H9 (cell line): ENCODE results near the gene CRABP1. TPM values are rescaled to one million over a fixed set of nuclear protein-coding genes. Genes with fewer than 3 reads are reported as not detected.

Source experiments
- DNase-seq: peaks from one replicate; pipeline ENCODE4 v3.0.0-alpha.2; 2017
- H2AFZ ChIP-seq: one replicate; pipeline ENCODE4 v1.6.1; 2013; ENCODE audit warnings: mild to moderate bottlenecking, low read length, control low read depth, moderate library complexity
- H2AK5ac ChIP-seq: 2 replicates; pipeline ENCODE4 v1.6.1; 2013; ENCODE audit warnings: low read length, control low read depth, mixed read lengths; ENCODE audit not compliant: insufficient read length
- H2BK120ac ChIP-seq: one replicate; pipeline ENCODE4 v1.6.1; 2013; ENCODE audit warnings: low read depth, mild to moderate bottlenecking, low read length, control low read depth, inconsistent platforms; ENCODE audit not compliant: poor library complexity, severe bottlenecking
- H2BK12ac ChIP-seq: 2 replicates; pipeline ENCODE4 v1.6.1; 2013; ENCODE audit warnings: low read length, control low read depth, mixed read lengths, low read depth; ENCODE audit not compliant: insufficient read length
- H2BK15ac ChIP-seq: 2 replicates; pipeline ENCODE4 v1.6.1; 2013; ENCODE audit warnings: low read depth, low read length, control low read depth
- H2BK20ac ChIP-seq: one replicate; pipeline ENCODE4 v1.6.1; 2013; ENCODE audit warnings: low read depth, mild to moderate bottlenecking, low read length, control low read depth, inconsistent platforms; ENCODE audit not compliant: poor library complexity, severe bottlenecking
- H2BK5ac ChIP-seq: 2 replicates; pipeline ENCODE4 v1.6.1; 2013; ENCODE audit warnings: low read length, control low read depth, mixed read lengths; ENCODE audit not compliant: insufficient read length
- H3K14ac ChIP-seq: 2 replicates; pipeline ENCODE4 v1.6.1; 2013; ENCODE audit warnings: low read length, control low read depth; ENCODE audit not compliant: insufficient read depth
- H3K18ac ChIP-seq: 2 replicates; pipeline ENCODE4 v1.6.1; 2013; ENCODE audit warnings: low read depth, mild to moderate bottlenecking, mixed read lengths, low read length, control low read depth; ENCODE audit not compliant: insufficient read length
- H3K23ac ChIP-seq: 2 replicates; pipeline ENCODE4 v1.6.1; 2013; ENCODE audit warnings: low read length, control low read depth, mixed read lengths, low read depth; ENCODE audit not compliant: insufficient read length
- H3K23me2 ChIP-seq: 2 replicates; pipeline ENCODE4 v1.6.1; 2013; ENCODE audit warnings: low read depth, mild to moderate bottlenecking, mixed read lengths, low read length, control low read depth; ENCODE audit not compliant: insufficient read length, poor library complexity, severe bottlenecking
- H3K27ac ChIP-seq: 2 replicates; pipeline ENCODE4 v1.5.1; 2013; ENCODE audit warnings: low read length, control low read depth, mixed read lengths, low read depth; ENCODE audit not compliant: insufficient read length
- H3K27me3 ChIP-seq: 2 replicates; pipeline ENCODE4 v1.6.1; 2013; ENCODE audit warnings: low read length, control low read depth, inconsistent platforms; ENCODE audit not compliant: insufficient read depth
- H3K4ac ChIP-seq: 2 replicates; pipeline ENCODE4 v1.6.1; 2013; ENCODE audit warnings: low read depth, mild to moderate bottlenecking, control low read depth, inconsistent platforms, low read length, moderate library complexity
- H3K4me1 ChIP-seq: 2 replicates; pipeline ENCODE4 v1.6.1; 2013; ENCODE audit warnings: low read length, control low read depth, inconsistent platforms; ENCODE audit not compliant: insufficient read depth
- H3K4me2 ChIP-seq: 2 replicates; pipeline ENCODE4 v1.6.1; 2013; ENCODE audit warnings: low read length, control low read depth, mixed read lengths; ENCODE audit not compliant: insufficient read length, insufficient read depth
- H3K56ac ChIP-seq: 2 replicates; pipeline ENCODE4 v1.6.1; 2013; ENCODE audit warnings: low read depth, mild to moderate bottlenecking, mixed read lengths, low read length, control low read depth; ENCODE audit not compliant: insufficient read length
- H3K79me1 ChIP-seq: 2 replicates; pipeline ENCODE4 v1.6.1; 2013; ENCODE audit warnings: low read depth, mild to moderate bottlenecking, moderate library complexity, low read length, control low read depth, inconsistent platforms; ENCODE audit not compliant: insufficient read depth, poor library complexity, severe bottlenecking
- H3K79me2 ChIP-seq: 2 replicates; pipeline ENCODE4 v1.6.1; 2013; ENCODE audit warnings: low read length, control low read depth, inconsistent platforms; ENCODE audit not compliant: insufficient read depth
- H3K9ac ChIP-seq: 2 replicates; pipeline ENCODE4 v1.6.1; 2013; ENCODE audit warnings: low read length, control low read depth, mixed read lengths; ENCODE audit not compliant: insufficient read length; ENCODE audit errors: extremely low read depth
- H3K9me3 ChIP-seq: one replicate; pipeline ENCODE4 v1.6.1; 2013; ENCODE audit warnings: low read depth, low read length, inconsistent platforms; ENCODE audit not compliant: control insufficient read depth
- H3T11ph ChIP-seq: one replicate; pipeline ENCODE4 v1.6.1; 2013; ENCODE audit warnings: mild to moderate bottlenecking, low read length, control low read depth, inconsistent platforms
- H4K20me1 ChIP-seq: one replicate; pipeline ENCODE4 v1.6.1; 2013; ENCODE audit not compliant: control insufficient read depth, insufficient read length, insufficient read depth
- H4K5ac ChIP-seq: 2 replicates; pipeline ENCODE4 v1.6.1; 2013; ENCODE audit warnings: low read depth, mild to moderate bottlenecking, mixed read lengths, low read length, control low read depth; ENCODE audit not compliant: insufficient read length
- H4K8ac ChIP-seq: replicated peaks from 2 replicates; pipeline ENCODE4 v1.6.1; 2013; ENCODE audit warnings: low read length, control low read depth, mixed read lengths, low read depth; ENCODE audit not compliant: insufficient read length
- H4K91ac ChIP-seq: 2 replicates; pipeline ENCODE4 v1.6.1; 2013; ENCODE audit warnings: low read depth, mild to moderate bottlenecking, moderate library complexity, mixed read lengths, low read length, control low read depth; ENCODE audit not compliant: insufficient read length
- H3K27ac Mint-ChIP-seq, 3 experiments: 2 replicates in 2 of 3; 3 replicates in 1 of 3; pipeline ENCODE4 v1.8.0; 2020 to 2021; ENCODE audit warnings: mixed read lengths in 3 of 3, mild to moderate bottlenecking in 1 of 3, moderate library complexity in 1 of 3
- H3K27me3 Mint-ChIP-seq: 2 replicates; pipeline ENCODE4 v1.8.0; 2021; ENCODE audit warnings: low read depth, mild to moderate bottlenecking, moderate library complexity, mixed read lengths
- H3K36me3 Mint-ChIP-seq, 3 experiments: 2 replicates in 2 of 3; 3 replicates in 1 of 3; pipeline ENCODE4 v1.8.0; 2020 to 2021; ENCODE audit warnings: low read depth in 3 of 3, mixed read lengths in 3 of 3; ENCODE audit not compliant: insufficient read depth in 1 of 3
- H3K4me1 Mint-ChIP-seq, 2 experiments: 2 replicates each; pipeline ENCODE4 v1.8.0; 2020; ENCODE audit warnings: mixed read lengths in 2 of 2
- H3K4me3 Mint-ChIP-seq, 2 experiments: 2 replicates in 1 of 2; 3 replicates in 1 of 2; pipeline ENCODE4 v1.8.0; 2020 to 2021; ENCODE audit warnings: mild to moderate bottlenecking in 2 of 2, mixed read lengths in 2 of 2, moderate library complexity in 1 of 2
- H3K9me3 Mint-ChIP-seq, 2 experiments: 2 replicates in 1 of 2; 3 replicates in 1 of 2; pipeline ENCODE4 v1.8.0; 2020; ENCODE audit warnings: mild to moderate bottlenecking in 2 of 2, mixed read lengths in 2 of 2, moderate library complexity in 1 of 2
- WGBS: extraction: QIAGEN DNeasy Blood & Tissue Kit; methylation state at CpG from one replicate; pipeline ENCODE4 v1.1.7; 2013; ENCODE audit warnings: missing lambda C conversion rate, low lambda C conversion rate, mixed read lengths; ENCODE audit not compliant: insufficient read length; ENCODE audit errors: extremely low coverage; 5-methylcytosine and 5-hydroxymethylcytosine counted together
- total RNA-seq: library from RNA; stranded (reverse); gene quantifications from 2 replicates; pipeline ENCODE4 v1.2.1, GENCODE V29; 2021
- TF ChIP-seq, protein P1 (sequence below): fragments of 200-600 bp; sonication (generic); conservative IDR thresholded peaks from 3 replicates; pipeline ENCODE4 v1.8.0; 2021; ENCODE audit warnings: antibody characterized with exemption, mild to moderate bottlenecking

Gene CRABP1
- total RNA-seq, 1 experiment from 2014 or later = 93.1 TPM

DNA sequence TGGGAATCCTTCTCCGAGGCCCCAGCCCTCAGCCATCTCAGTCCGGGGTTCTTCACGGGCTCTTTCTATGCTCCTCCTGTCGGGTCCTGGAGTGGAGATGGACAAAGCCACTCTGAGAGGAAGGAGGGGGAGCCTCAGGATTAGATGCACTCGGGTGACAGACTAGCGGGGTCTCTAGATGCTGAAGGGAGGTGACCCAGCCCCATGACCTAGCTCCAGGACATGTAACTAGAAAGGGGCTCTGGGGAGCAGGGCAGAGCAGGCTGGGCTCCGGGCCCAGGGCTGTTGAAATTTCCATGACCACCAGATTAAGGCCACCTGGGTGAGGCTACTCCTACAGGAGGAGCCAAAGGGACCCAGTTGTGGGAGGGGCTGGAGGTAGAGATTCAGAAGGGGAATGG, 26.0 kb upstream of the CRABP1 start:
- Histone ChIP-seq H3K4ac (no peak overlapping the region), H4K91ac (no peak overlapping the region), H2AFZ (no peak overlapping the region), H4K5ac (no peak overlapping the region), H4K8ac (no peak overlapping the region), H3K23me2 (no peaks in the 10 kb centered on the region), H3K79me2 (no peaks in the 10 kb centered on the region), H3K23ac (no peak overlapping the region), H3K14ac (no peak overlapping the region), H2AK5ac (no peak overlapping the region), H2BK5ac (no peak overlapping the region), H2BK15ac (no peak overlapping the region), H2BK120ac (no peak overlapping the region), H3K27ac (no peak overlapping the region), H3K4me1 (peaks cover 4% of the 10 kb centered on the region; the same call in 1 of the 2 replicates), H3K9ac (no peak overlapping the region), H3T11ph (no peak overlapping the region), H4K20me1 (no peaks in the 10 kb centered on the region), H3K4me2 (no peak overlapping the region), H3K9me3 (no peaks in the 10 kb centered on the region), H2BK20ac (no peak overlapping the region), H3K79me1 (no peaks in the 10 kb centered on the region), H3K27me3 (no peaks in the 10 kb centered on the region), H3K56ac (no peak overlapping the region), H3K18ac (no peak overlapping the region), H2BK12ac (no peak overlapping the region)
- Mint-ChIP-seq H3K4me3 (no peak overlapping the region), H3K27ac (peak overlapping the region in 1 of 3 experiments; percentile 4; a peak in 2 of 7 replicates), H3K36me3 (no peaks in the 10 kb centered on the region), H3K4me1 (peaks cover 37 to 51% of the 10 kb centered on the region in 2 experiments), H3K9me3 (no peaks in the 10 kb centered on the region; a peak in 1 of 5 replicates), H3K27me3 (no peaks in the 10 kb centered on the region; the same call in 1 of the 2 replicates)
- DNase-seq = no peak
- no CpG with 5 or more reads among the region's 7 CpGs for WGBS
- TF ChIP-seq, protein P1, sequence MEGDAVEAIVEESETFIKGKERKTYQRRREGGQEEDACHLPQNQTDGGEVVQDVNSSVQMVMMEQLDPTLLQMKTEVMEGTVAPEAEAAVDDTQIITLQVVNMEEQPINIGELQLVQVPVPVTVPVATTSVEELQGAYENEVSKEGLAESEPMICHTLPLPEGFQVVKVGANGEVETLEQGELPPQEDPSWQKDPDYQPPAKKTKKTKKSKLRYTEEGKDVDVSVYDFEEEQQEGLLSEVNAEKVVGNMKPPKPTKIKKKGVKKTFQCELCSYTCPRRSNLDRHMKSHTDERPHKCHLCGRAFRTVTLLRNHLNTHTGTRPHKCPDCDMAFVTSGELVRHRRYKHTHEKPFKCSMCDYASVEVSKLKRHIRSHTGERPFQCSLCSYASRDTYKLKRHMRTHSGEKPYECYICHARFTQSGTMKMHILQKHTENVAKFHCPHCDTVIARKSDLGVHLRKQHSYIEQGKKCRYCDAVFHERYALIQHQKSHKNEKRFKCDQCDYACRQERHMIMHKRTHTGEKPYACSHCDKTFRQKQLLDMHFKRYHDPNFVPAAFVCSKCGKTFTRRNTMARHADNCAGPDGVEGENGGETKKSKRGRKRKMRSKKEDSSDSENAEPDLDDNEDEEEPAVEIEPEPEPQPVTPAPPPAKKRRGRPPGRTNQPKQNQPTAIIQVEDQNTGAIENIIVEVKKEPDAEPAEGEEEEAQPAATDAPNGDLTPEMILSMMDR = no peak
